Measurements from ENCODE around the gene MOB3A.

DNA sequence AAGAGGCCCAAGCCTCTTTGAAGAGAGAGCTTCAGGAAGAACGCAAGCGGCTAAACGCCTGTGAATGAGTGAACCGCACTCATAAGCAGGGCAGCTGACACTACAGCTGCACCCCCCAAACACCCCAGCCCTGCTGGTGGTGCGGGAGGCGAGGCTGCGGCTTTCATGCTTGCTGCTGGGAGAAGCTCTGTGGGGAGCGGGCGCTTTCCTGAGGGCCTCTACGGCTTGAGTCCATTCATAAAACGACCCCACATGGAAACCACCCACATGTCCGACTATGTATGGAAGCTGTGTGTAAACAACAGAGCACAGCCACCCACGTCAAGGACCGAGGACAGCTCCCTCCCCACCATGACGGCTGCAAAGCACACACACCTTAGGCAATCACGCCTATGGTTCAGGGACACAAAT, 49.7 kb upstream of the MOB3A start:
- TF ChIP-seq ZFP30 (CRISPR knock-in tag; IDR thresholded peaks at IDR 0.05) (no peak), ESRRG (CRISPR knock-in tag; IDR thresholded peaks at IDR 0.05) (no peak), ISL1 (CRISPR knock-in tag; IDR thresholded peaks at IDR 0.05) (no peak), ZC3H10 (CRISPR knock-in tag; IDR thresholded peaks at IDR 0.05) (no peak)
- TF ChIP-seq, protein P1, sequence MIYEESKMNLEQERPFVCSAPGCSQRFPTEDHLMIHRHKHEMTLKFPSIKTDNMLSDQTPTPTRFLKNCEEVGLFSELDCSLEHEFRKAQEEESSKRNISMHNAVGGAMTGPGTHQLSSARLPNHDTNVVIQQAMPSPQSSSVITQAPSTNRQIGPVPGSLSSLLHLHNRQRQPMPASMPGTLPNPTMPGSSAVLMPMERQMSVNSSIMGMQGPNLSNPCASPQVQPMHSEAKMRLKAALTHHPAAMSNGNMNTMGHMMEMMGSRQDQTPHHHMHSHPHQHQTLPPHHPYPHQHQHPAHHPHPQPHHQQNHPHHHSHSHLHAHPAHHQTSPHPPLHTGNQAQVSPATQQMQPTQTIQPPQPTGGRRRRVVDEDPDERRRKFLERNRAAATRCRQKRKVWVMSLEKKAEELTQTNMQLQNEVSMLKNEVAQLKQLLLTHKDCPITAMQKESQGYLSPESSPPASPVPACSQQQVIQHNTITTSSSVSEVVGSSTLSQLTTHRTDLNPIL (CRISPR knock-in tag; IDR thresholded peaks at IDR 0.05; ENCODE audit: low read depth) = no peak

Data from SK-N-SH treated with all-trans-retinoic acid at 6 μM for 48 hours (cell line).